HepG2 (cell line): ENCODE measurements around the gene NCOA5. TPM values are rescaled to one million over a fixed set of nuclear protein-coding genes. Genes with fewer than 3 reads are reported as not detected.

ENCODE experiments used
- ATAC-seq: fragments of 200-7000 bp; cut with Tn5 transposase; 3 replicates; pipeline ENCODE4 v1.9.1; 2020; ENCODE audit warnings: mild to moderate bottlenecking, moderate library complexity
- BruUV-seq: library from RNA; stranded (reverse); fragments of 400-500 nt; replicated peaks from 2 replicates; lab custom pipeline; 2021; lab: Mats Ljungman, UMichigan
- CTCF ChIA-PET: fragments of 300-600 bp; formaldehyde crosslinking; extraction: SDS; loops from one replicate; lab custom pipeline; 2021; ENCODE audit warnings: low total read pairs, inconsistent platforms, low intra/inter-chr PET ratio; lab: Yijun Ruan, JAX
- POLR2A ChIA-PET: fragments of 350-600 bp; sonication (Branson Sonifier 250); formaldehyde crosslinking; loops from one replicate; lab custom pipeline; 2020; ENCODE audit warnings: antibody characterized with exemption, inconsistent platforms; lab: Yijun Ruan, JAX
- DNase-seq: peaks from one replicate; pipeline ENCODE4 v3.0.0-alpha.2; 2015; ENCODE audit warnings: low spot score
- FAIRE-seq: peaks from 3 replicates; lab custom pipeline; 2011; peaks lifted over from hg19 to GRCh38; lab: Jason Lieb, UNC
- H2AFZ ChIP-seq: one replicate; pipeline ENCODE4 v1.6.1; 2011; ENCODE audit warnings: low read length, inconsistent platforms
- H3K27ac ChIP-seq: fragments of 300-600 bp; 3 replicates; pipeline ENCODE4 v1.8.0; 2011; ENCODE audit warnings: mixed run types, mild to moderate bottlenecking, mixed read lengths, low read length, inconsistent platforms; ENCODE audit not compliant: insufficient read depth; ENCODE audit errors: extremely low read length
- H3K27me3 ChIP-seq, 2 experiments: fragments of 200-600 bp in 1 of 2; 2 replicates in 1 of 2; 3 replicates in 1 of 2; pipeline versions ENCODE4 v1.6.0 to v1.8.0; 2011; ENCODE audit warnings: low read length in 2 of 2, mild to moderate bottlenecking in 2 of 2, moderate library complexity in 2 of 2, inconsistent platforms in 1 of 2; ENCODE audit not compliant: insufficient read depth in 2 of 2, control insufficient read depth in 1 of 2
- H3K36me3 ChIP-seq, 2 experiments: fragments of 200-600 bp in 1 of 2; replicated peaks in 1 of 2; 2 replicates in 1 of 2; 3 replicates in 1 of 2; pipeline versions ENCODE4 v1.5.1 to v1.8.0; 2011; ENCODE audit warnings: low read length in 2 of 2, inconsistent platforms in 1 of 2; ENCODE audit not compliant: insufficient read depth in 2 of 2, control insufficient read depth in 1 of 2
- H3K4me1 ChIP-seq: 2 replicates; pipeline ENCODE4 v1.5.1; 2012; ENCODE audit warnings: low read length, inconsistent platforms; ENCODE audit not compliant: insufficient read depth
- H3K4me2 ChIP-seq: 2 replicates; pipeline ENCODE4 v1.6.0; 2011; ENCODE audit warnings: low read depth, low read length, inconsistent platforms
- H3K4me3 ChIP-seq, 3 experiments: fragments of 200-600 bp in 1 of 3; sonication (generic), shearing (Covaris generic) in 1 of 3; replicated peaks in 1 of 3; 2 replicates each; pipeline ENCODE4 v1.5.1; 2011 to 2016; ENCODE audit warnings: low read length in 3 of 3, inconsistent platforms in 2 of 3, low read depth in 2 of 3, mild to moderate bottlenecking in 2 of 3, control low read depth in 1 of 3, mixed read lengths in 1 of 3; ENCODE audit not compliant: insufficient read depth in 1 of 3
- H3K79me2 ChIP-seq: one replicate; pipeline ENCODE4 v1.6.1; 2011; ENCODE audit warnings: low read length, inconsistent platforms; ENCODE audit not compliant: insufficient read depth
- H3K9ac ChIP-seq: 2 replicates; pipeline ENCODE4 v1.6.0; 2011; ENCODE audit warnings: mild to moderate bottlenecking, low read depth, low read length, inconsistent platforms; ENCODE audit not compliant: insufficient read depth
- H3K9me3 ChIP-seq: 2 replicates; pipeline ENCODE4 v1.5.1; 2012; ENCODE audit warnings: mild to moderate bottlenecking, low read length
- H4K20me1 ChIP-seq: 2 replicates; pipeline ENCODE4 v1.6.0; 2011; ENCODE audit warnings: inconsistent platforms, mild to moderate bottlenecking, low read length, moderate library complexity; ENCODE audit not compliant: insufficient read depth
- AGO1 ChIP-seq: fragments of 200-400 bp; formaldehyde crosslinking; IDR thresholded peaks from 2 replicates; pipeline ENCODE4 v1.6.1; 2017; ENCODE audit warnings: mild to moderate bottlenecking, low read depth, low read length, moderate library complexity; ENCODE audit not compliant: poor library complexity, severe bottlenecking
- AGO2 ChIP-seq: fragments of 200-400 bp; formaldehyde crosslinking; optimal IDR thresholded peaks from 2 replicates; pipeline ENCODE3; 2017; ENCODE audit warnings: mild to moderate bottlenecking, low read depth, low read length, moderate library complexity
- NKX3-1 ChIP-seq: sonication (generic); formaldehyde crosslinking; IDR thresholded peaks from 2 replicates; pipeline ENCODE4 v1.5.0; 2020; ENCODE audit warnings: missing genetic modification reagents
- PCBP1 ChIP-seq: fragments of 200-400 bp; formaldehyde crosslinking; IDR thresholded peaks from 2 replicates; pipeline ENCODE4 v1.6.1; 2017; ENCODE audit warnings: mild to moderate bottlenecking, low read depth, low read length, borderline replicate concordance
- POLR2A ChIP-seq, 2 experiments: IDR thresholded peaks; 2 replicates each; pipeline ENCODE4 v1.6.1; 2011; ENCODE audit warnings: low read depth in 2 of 2, low read length in 2 of 2, mild to moderate bottlenecking in 1 of 2, moderate library complexity in 1 of 2; ENCODE audit not compliant: insufficient read depth in 1 of 2
- POLR2G ChIP-seq: fragments of 200-400 bp; formaldehyde crosslinking; IDR thresholded peaks from 2 replicates; pipeline ENCODE4 v1.6.1; 2018; ENCODE audit warnings: mild to moderate bottlenecking, low read depth, low read length, moderate library complexity
- SALL1 ChIP-seq: sonication (generic); formaldehyde crosslinking; IDR thresholded peaks from 2 replicates; pipeline ENCODE4 v1.8.0; 2022; ENCODE audit warnings: mild to moderate bottlenecking, missing genetic modification reagents
- ZHX1 ChIP-seq: sonication (generic); formaldehyde crosslinking; IDR thresholded peaks from 2 replicates; pipeline ENCODE4 v1.8.1; 2022; ENCODE audit warnings: low read depth, mild to moderate bottlenecking, missing genetic modification reagents
- ZNF577 ChIP-seq: sonication (generic); formaldehyde crosslinking; IDR thresholded peaks from 2 replicates; pipeline ENCODE4 v1.4.0; 2020; ENCODE audit warnings: mild to moderate bottlenecking, low read depth, missing genetic modification reagents, borderline replicate concordance
- ZNF883 ChIP-seq: sonication (generic); formaldehyde crosslinking; IDR thresholded peaks from 2 replicates; pipeline ENCODE4 v1.5.1; 2020; ENCODE audit warnings: mild to moderate bottlenecking, missing genetic modification reagents; ENCODE audit errors: not compliant biosample characterization
- WGBS: methylation state at CpG from one replicate; pipeline ENCODE4 v1.1.6; 2017; ENCODE audit warnings: low lambda C conversion rate; 5-methylcytosine and 5-hydroxymethylcytosine counted together
- in situ Hi-C: cut with HindIII; loops from 2 replicates; pipeline ENCODE4 v1.10.0; 2017; ENCODE audit warnings: low pct_unique_long_range_greater_than_20kb; ENCODE audit not compliant: extremely low pct_ligation_motif_present
- intact Hi-C: fragments of 100-400 bp; cut with micrococcal nuclease; formaldehyde crosslinking; loops from one replicate; pipeline ENCODE4 v1.10.0; 2022; ENCODE audit not compliant: unreplicated experiment
- polyA plus RNA-seq, 8 experiments: library from polyadenylated mRNA; depleted of rRNA in 3 of 8; stranded (reverse) in 7 of 8; unstranded in 1 of 8; fragments of >200 nt; fragmentation: Illumina TruSeq in 4 of 8; extraction: Trizol in 4 of 8; gene quantifications; 2 replicates each; pipeline versions ENCODE4 v1.2.1 to v1.2.3, GENCODE V29; 2011 to 2016; ENCODE audit warnings: low read depth in 4 of 8, missing spikeins in 1 of 8, mixed read lengths in 1 of 8; ENCODE audit not compliant: insufficient read depth in 1 of 8
- total RNA-seq, 5 experiments: library from RNA; depleted of rRNA; stranded (reverse); fragments of >200 nt; fragmentation: Illumina TruSeq; extraction: Trizol; gene quantifications; 2 replicates each; pipeline ENCODE4 v1.2.3, GENCODE V29; 2016; ENCODE audit warnings: low read depth in 1 of 5
- TF ChIP-seq, protein P1 (sequence below): IDR thresholded peaks from 2 replicates; pipeline ENCODE4 v1.6.1; 2016; ENCODE audit warnings: low read depth

Gene NCOA5
- total and polyA plus RNA-seq, 2 of the 13 experiments (the other 11 are each of a cell fraction or from before 2014, with no cell fraction given), result 16.5 to 28.4 TPM

GRCh38 chr20:46058599-46059281, 31.0 kb downstream of the NCOA5 start:
- peak; percentile 29 for ATAC-seq
- H4K20me1 ChIP-seq, result no peaks in the 10 kb centered on the region; the same call in 1 of the 2 replicates
- ChIA-PET POLR2A (no interaction called here), CTCF (no interaction called here)
- H3K4me3 ChIP-seq, result no peak overlapping the region
- H3K79me2 ChIP-seq, result no peaks in the 10 kb centered on the region
- FAIRE-seq, result no peak
- intact Hi-C loops (no loop called here), in situ Hi-C loops (no loop called here)
- H2AFZ ChIP-seq, result no peak overlapping the region
- no peak overlapping the region for H3K4me2 ChIP-seq
- H3K9ac ChIP-seq, result no peak overlapping the region
- DNase-seq, result no peak
- BruUV-seq, result no TSS peak
- H3K4me1 ChIP-seq, result peaks cover 15% of the 10 kb centered on the region
- H3K9me3 ChIP-seq, result no peaks in the 10 kb centered on the region
- H3K36me3 ChIP-seq, result peaks cover 23 to 35% of the 10 kb centered on the region in 2 experiments
- H3K27me3 ChIP-seq, result no peaks in the 10 kb centered on the region; a peak in 1 of 5 replicates
- WGBS, result 94% methylated on average over 35 of the region's 35 CpGs
- no peak overlapping the region for H3K27ac ChIP-seq
- TF ChIP-seq POLR2A (IDR thresholded peaks at IDR 0.05; ENCODE audit: insufficient read depth in 1 of 2, low read depth in 2 of 2, low read length in 2 of 2), result 0 out of 4 replicates have a peak, but pooled peaks of 1 of the 2 experiments have one; percentile 43
- TF ChIP-seq POLR2G, result peak; percentile 43; the same call in 1 of the 2 replicates
- TF ChIP-seq AGO1, result peak; percentile 62
- TF ChIP-seq AGO2, result peak; percentile 95
- TF ChIP-seq ZNF883, result no peak

DNA sequence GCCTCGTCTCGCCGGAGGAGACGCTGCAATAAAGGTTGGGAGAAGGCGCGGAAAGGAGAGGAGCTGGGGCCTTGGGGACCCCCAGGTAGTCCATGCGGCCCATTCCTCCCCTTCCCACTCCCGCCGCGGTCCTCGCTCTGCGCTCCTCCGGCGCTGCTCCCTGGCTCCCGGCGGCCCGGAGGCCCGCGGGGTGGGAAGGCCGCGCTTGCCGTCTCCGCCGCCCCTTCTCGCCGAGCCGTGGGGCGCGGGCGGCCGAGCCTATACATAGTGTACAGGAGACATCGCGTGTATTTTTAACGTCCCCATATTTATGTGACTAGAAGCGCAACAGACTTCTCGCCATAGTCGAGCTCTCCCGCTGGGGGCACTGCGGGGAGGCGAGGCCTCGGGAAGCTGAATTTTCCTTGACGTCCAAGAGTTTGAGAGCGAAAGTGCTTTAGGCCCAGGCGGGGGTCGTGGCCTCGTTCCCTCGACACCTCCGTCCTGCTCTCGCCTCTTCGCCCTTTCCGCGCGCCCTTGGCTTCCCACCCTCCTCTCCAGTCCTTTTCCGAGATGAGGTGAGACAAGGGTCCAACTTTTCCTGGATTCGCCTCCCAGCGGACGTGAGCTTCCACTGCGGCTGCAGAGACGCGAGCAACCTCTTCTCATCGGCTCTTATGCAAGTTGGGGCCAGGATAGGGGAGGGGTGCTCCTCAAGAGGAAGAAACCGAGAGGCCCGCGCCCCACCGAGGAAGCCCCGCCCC, 31.7 kb downstream of the NCOA5 start:
- peaks cover 15% of the 10 kb centered on the region for H3K4me1 ChIP-seq
- ATAC-seq (no peak; the same call in 2 of the 3 replicates), FAIRE-seq (no peak), DNase-seq (no peak)
- 96% methylated on average over 66 of the region's 66 CpGs for WGBS
- H3K9me3 ChIP-seq, result no peaks in the 10 kb centered on the region
- no peak overlapping the region for H3K4me3 ChIP-seq
- CTCF ChIA-PET, result no interaction called here
- H2AFZ ChIP-seq, result no peak overlapping the region
- TF ChIP-seq ZHX1, result no peak
- TF ChIP-seq PCBP1, result no peak
- no peak for TF ChIP-seq NKX3-1 (CRISPR knock-in tag)
- TF ChIP-seq ZNF577, result no peak
- TF ChIP-seq, protein P1, sequence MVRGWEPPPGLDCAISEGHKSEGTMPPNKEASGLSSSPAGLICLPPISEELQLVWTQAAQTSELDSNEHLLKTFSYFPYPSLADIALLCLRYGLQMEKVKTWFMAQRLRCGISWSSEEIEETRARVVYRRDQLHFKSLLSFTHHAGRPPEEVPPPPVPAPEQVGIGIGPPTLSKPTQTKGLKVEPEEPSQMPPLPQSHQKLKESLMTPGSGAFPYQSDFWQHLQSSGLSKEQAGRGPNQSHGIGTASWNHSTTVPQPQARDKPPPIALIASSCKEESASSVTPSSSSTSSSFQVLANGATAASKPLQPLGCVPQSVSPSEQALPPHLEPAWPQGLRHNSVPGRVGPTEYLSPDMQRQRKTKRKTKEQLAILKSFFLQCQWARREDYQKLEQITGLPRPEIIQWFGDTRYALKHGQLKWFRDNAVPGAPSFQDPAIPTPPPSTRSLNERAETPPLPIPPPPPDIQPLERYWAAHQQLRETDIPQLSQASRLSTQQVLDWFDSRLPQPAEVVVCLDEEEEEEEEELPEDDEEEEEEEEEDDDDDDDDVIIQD (CRISPR knock-in tag), result no peak
- no peak for TF ChIP-seq SALL1 (CRISPR knock-in tag)
- H3K27ac ChIP-seq, result no peak overlapping the region
- H3K27me3 ChIP-seq, result no peaks in the 10 kb centered on the region; a peak in 1 of 5 replicates
- H4K20me1 ChIP-seq, result no peaks in the 10 kb centered on the region; the same call in 1 of the 2 replicates
- intact Hi-C loops (no loop called here), in situ Hi-C loops (no loop called here)
- POLR2A ChIA-PET, result no interaction called here
- no peaks in the 10 kb centered on the region for H3K79me2 ChIP-seq
- peaks cover 17 to 28% of the 10 kb centered on the region in 2 experiments for H3K36me3 ChIP-seq
- no peak overlapping the region for H3K9ac ChIP-seq
- H3K4me2 ChIP-seq, result no peak overlapping the region
- no TSS peak for BruUV-seq
